DND-41 (cell line): Measurements from ENCODE around the gene TMEM181.
A peak's percentile ranks its signal among the peaks of the same experiment; 100 is the strongest.
"Not testable (repeated sequence)": the region's sequence is repeated elsewhere in the genome, so short reads cannot be mapped to it uniquely, and the experiment has no call there.

Source experiments
- ATAC-seq: fragments of 200-7000 bp; cut with Tn5 transposase; 3 replicates; pipeline ENCODE4 v1.9.1; 2021; ENCODE audit warnings: low read depth; ENCODE audit not compliant: insufficient read depth
- DNase-seq: peaks from one replicate; pipeline ENCODE4 v3.0.0-alpha.2; 2020
- H2AFZ ChIP-seq: 2 replicates; pipeline ENCODE4 v1.6.0; 2012; ENCODE audit warnings: low read depth, low read length
- H3K27ac ChIP-seq: 2 replicates; pipeline ENCODE4 v1.5.1; 2012; ENCODE audit warnings: low read length, inconsistent platforms
- H3K27me3 ChIP-seq: fragments of 200-600 bp; sonication (generic); 2 replicates; pipeline ENCODE4 v1.6.0; 2012; ENCODE audit warnings: low read length, mild to moderate bottlenecking, inconsistent platforms; ENCODE audit not compliant: insufficient read depth, poor library complexity
- H3K36me3 ChIP-seq: 2 replicates; pipeline ENCODE4 v1.5.1; 2012; ENCODE audit warnings: low read length, inconsistent platforms; ENCODE audit not compliant: insufficient read depth
- H3K4me1 ChIP-seq: 2 replicates; pipeline ENCODE4 v1.5.1; 2012; ENCODE audit warnings: mild to moderate bottlenecking, low read length; ENCODE audit not compliant: insufficient read depth
- H3K4me2 ChIP-seq: 2 replicates; pipeline ENCODE4 v1.6.0; 2012; ENCODE audit warnings: mild to moderate bottlenecking, moderate library complexity, low read length, inconsistent platforms; ENCODE audit not compliant: insufficient read depth
- H3K4me3 ChIP-seq, 2 experiments: fragments of 200-600 bp in 1 of 2; shearing (Covaris generic) in 1 of 2; 2 replicates each; pipeline ENCODE4 v1.5.1; 2012 to 2016; ENCODE audit warnings: inconsistent platforms in 2 of 2, low read length in 2 of 2, mild to moderate bottlenecking in 2 of 2, low read depth in 1 of 2, moderate library complexity in 1 of 2
- H3K79me2 ChIP-seq: 2 replicates; pipeline ENCODE4 v1.6.0; 2012; ENCODE audit warnings: low read length, inconsistent platforms; ENCODE audit not compliant: insufficient read depth
- H3K9ac ChIP-seq: 2 replicates; pipeline ENCODE4 v1.6.0; 2012; ENCODE audit warnings: low read depth, mild to moderate bottlenecking, inconsistent platforms, low read length, moderate library complexity
- H3K9me3 ChIP-seq: 2 replicates; pipeline ENCODE4 v1.5.1; 2012; ENCODE audit warnings: low read length, moderate library complexity, mild to moderate bottlenecking, inconsistent platforms; ENCODE audit not compliant: insufficient read depth, severe bottlenecking
- H4K20me1 ChIP-seq: 2 replicates; pipeline ENCODE4 v1.6.0; 2012; ENCODE audit warnings: low read length; ENCODE audit not compliant: insufficient read depth
- EZH2 ChIP-seq: IDR thresholded peaks from 3 replicates; pipeline ENCODE4 v1.6.1; 2012; ENCODE audit warnings: borderline replicate concordance, low read depth, mild to moderate bottlenecking, moderate library complexity, low read length, inconsistent platforms; ENCODE audit not compliant: severe bottlenecking
- TF ChIP-seq, protein P1 (sequence below): IDR thresholded peaks from 2 replicates; pipeline ENCODE4 v1.5.1; 2012; ENCODE audit warnings: borderline replicate concordance, low read length, moderate library complexity, mild to moderate bottlenecking; ENCODE audit not compliant: poor library complexity, severe bottlenecking; ENCODE audit errors: extremely low read depth

The TMEM181 gene

DNA sequence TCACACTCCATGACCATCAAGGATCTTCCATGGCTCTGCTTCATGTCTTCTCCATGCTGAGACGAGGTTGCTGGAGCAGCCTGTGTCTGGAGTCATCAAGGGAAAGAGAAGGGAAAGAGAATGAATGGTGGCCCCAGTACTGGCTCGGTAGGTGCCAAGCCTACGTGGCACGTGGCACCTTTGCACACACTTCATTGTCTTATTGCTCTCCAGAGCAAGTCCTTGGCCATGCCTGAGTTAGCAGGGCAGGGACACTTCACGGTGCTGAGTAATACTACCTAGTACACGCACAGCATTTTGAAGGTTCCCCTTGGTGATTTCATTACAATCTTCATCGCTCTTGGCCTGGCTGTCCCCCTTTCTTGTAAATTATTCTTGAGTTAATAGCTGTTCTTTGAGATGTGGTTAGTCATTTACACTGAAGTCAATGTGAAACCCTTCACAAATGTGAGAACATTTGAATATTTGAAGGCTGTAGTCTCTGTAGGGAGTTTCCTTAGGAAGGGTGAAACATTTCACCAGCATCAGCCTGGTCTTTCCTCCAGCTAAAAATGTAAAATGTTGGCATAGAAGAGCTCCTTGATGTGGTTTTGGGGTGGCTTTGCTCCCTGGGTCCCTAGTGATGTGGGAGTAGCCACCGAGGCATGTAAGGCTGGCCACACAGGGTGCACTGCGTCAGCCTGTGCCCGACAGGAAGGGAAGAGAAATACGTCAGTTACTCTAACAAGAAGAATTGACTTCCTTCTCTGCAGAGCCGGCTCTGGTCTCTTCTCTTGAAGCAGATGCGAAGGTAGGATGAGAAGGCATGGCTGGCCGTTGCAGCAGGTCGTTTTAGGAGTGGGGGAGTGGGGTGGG, 89.6 kb downstream of the TMEM181 start, which contains the start of gene SYTL3:
SYTL3 (plus strand) TSS at position 766 of the 855 bp plus-strand sequence. CDS start 13,215 bp downstream, outside the sequence.
- no peak within 1 kb of the TSS for H3K9ac ChIP-seq
- DNase-seq (peak; percentile 50), ATAC-seq (peak; percentile 29)
- H3K27ac ChIP-seq = no peak within 1 kb of the TSS
- H3K36me3 ChIP-seq = no peaks in the 10 kb centered on the region
- no peaks in the 10 kb centered on the region for H3K79me2 ChIP-seq
- peaks cover 24% of the 10 kb centered on the region for H3K27me3 ChIP-seq
- no peaks in the 10 kb centered on the region for H3K9me3 ChIP-seq
- H3K4me1 ChIP-seq = peaks cover 39% of the 10 kb centered on the region
- peak within 1 kb of the TSS; percentile 38 for H3K4me2 ChIP-seq
- no peak within 1 kb of the TSS for H3K4me3 ChIP-seq
- no peaks in the 10 kb centered on the region; the same call in 1 of the 2 replicates for H4K20me1 ChIP-seq
- no peak for TF ChIP-seq EZH2
- TF ChIP-seq, protein P1, sequence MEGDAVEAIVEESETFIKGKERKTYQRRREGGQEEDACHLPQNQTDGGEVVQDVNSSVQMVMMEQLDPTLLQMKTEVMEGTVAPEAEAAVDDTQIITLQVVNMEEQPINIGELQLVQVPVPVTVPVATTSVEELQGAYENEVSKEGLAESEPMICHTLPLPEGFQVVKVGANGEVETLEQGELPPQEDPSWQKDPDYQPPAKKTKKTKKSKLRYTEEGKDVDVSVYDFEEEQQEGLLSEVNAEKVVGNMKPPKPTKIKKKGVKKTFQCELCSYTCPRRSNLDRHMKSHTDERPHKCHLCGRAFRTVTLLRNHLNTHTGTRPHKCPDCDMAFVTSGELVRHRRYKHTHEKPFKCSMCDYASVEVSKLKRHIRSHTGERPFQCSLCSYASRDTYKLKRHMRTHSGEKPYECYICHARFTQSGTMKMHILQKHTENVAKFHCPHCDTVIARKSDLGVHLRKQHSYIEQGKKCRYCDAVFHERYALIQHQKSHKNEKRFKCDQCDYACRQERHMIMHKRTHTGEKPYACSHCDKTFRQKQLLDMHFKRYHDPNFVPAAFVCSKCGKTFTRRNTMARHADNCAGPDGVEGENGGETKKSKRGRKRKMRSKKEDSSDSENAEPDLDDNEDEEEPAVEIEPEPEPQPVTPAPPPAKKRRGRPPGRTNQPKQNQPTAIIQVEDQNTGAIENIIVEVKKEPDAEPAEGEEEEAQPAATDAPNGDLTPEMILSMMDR = no peak
- no peak within 1 kb of the TSS for H2AFZ ChIP-seq

DNA sequence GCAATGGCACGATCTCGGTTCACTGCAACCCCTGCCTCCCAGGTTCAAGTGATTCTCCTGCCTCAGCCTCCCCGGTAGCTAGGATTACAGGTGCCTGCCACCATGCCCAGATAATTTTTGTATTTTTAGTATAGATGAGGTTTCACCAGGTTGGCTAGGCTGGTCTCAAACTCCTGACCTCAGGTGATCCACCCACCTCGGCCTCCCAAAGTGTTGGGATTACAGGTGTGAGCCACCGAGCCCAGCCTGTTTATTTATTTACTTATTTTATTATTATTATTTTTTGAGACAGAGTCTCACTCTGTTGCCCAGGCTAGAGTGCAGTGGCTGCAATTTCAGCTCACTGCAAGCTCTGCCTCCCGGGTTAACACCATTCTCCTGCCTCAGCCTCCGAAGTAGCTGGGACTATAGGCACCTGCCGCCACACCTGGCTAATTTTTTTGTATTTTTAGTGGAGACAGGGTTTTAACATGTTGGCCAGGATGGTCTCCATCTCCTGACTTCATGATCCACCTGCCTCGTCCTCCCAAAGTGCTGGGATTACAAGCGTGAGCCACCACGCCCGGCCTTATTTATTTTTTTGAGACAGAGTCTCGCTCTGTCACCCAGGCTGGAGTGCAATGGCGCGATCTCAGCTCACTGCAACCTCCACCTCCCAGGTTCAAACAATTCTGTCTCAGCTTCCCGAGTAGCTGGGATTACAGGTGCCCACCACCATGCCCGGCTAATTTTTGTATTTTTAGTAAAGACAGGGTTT, 92.3 kb downstream of the TMEM181 start:
- H4K20me1 ChIP-seq, ATAC-seq, H3K4me2 ChIP-seq, H3K36me3 ChIP-seq, DNase-seq, H2AFZ ChIP-seq, H3K27ac ChIP-seq, H3K79me2 ChIP-seq, H3K9ac ChIP-seq, H3K4me3 ChIP-seq, H3K9me3 ChIP-seq: not testable (repeated sequence)
- H3K4me1 ChIP-seq = peaks cover 35% of the 10 kb centered on the region
- H3K27me3 ChIP-seq = peaks cover 15% of the 10 kb centered on the region

DNA sequence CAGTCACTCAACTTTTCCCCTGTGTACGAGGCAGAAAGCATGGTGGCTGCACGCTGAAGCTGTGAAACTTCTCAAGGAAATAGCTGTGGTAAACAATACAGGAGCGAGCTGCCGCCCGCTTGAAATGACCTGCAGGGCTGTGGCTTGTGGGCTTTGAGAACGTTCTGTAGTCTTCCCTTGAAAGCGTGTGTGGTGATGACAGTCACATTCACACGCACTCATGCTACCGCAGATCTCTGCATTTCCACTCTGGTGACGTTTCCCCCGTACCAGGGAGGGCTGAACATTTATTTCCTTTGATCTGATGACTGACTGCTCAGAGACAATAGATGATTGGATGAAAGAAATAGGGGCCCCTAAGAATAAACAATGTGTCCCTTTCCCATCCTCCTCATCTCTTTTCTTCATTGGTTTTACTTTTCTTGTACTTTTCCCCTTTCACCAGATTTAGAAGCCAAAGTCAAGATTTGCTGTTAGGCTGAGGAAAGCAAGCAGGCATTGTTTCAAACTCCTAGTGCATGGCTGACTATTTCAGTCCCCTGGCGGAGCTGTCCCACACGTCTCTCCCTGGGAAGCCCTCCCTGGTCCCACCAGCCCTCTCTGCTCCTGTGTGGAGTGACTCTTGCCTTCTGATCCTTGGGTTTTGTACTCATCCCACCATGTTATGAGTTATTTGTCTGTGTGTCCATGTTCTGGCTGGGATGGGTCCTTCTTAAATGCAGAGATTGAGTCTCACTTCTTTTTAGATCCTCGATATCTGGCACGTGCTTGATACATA, 93.9 kb downstream of the TMEM181 start:
- H3K4me2 ChIP-seq = peak overlapping the region; percentile 66
- TF ChIP-seq EZH2 = no peak
- TF ChIP-seq, protein P1 = no peak
- no peaks in the 10 kb centered on the region for H3K79me2 ChIP-seq
- H3K4me1 ChIP-seq = peaks cover 35% of the 10 kb centered on the region
- no peaks in the 10 kb centered on the region; the same call in 1 of the 2 replicates for H4K20me1 ChIP-seq
- peaks cover 13% of the 10 kb centered on the region for H3K27me3 ChIP-seq
- H2AFZ ChIP-seq = peak overlapping the region; percentile 48; the same call in 1 of the 2 replicates
- peak; percentile 87 for DNase-seq
- H3K4me3 ChIP-seq = peak overlapping the region in 1 of 2 experiments; percentile 42; a peak in 2 of 4 replicates
- H3K27ac ChIP-seq = peak overlapping the region; percentile 3; the same call in 1 of the 2 replicates
- ATAC-seq = peak; percentile 97
- no peak overlapping the region for H3K9ac ChIP-seq
- no peaks in the 10 kb centered on the region for H3K9me3 ChIP-seq
- H3K36me3 ChIP-seq = no peaks in the 10 kb centered on the region
